ENCODE measurements around the gene PSMB7. TPM values are rescaled to one million over a fixed set of nuclear protein-coding genes. Genes with fewer than 3 reads are reported as not detected.

The PSMB7 gene
- total RNA-seq, 2 donors from 2014 or later, result 91.4 to 149 TPM

GRCh38 chr9:124303762-124304161, 111.5 kb downstream of the PSMB7 start:
- peaks cover 0 to 8% of the 10 kb centered on the region in 2 donors for H3K4me1 ChIP-seq (ENCODE audit: control insufficient read depth in 1 of 2, low read depth in 2 of 2)
- no peak overlapping the region for H3K27ac ChIP-seq
- TF ChIP-seq, protein P1, sequence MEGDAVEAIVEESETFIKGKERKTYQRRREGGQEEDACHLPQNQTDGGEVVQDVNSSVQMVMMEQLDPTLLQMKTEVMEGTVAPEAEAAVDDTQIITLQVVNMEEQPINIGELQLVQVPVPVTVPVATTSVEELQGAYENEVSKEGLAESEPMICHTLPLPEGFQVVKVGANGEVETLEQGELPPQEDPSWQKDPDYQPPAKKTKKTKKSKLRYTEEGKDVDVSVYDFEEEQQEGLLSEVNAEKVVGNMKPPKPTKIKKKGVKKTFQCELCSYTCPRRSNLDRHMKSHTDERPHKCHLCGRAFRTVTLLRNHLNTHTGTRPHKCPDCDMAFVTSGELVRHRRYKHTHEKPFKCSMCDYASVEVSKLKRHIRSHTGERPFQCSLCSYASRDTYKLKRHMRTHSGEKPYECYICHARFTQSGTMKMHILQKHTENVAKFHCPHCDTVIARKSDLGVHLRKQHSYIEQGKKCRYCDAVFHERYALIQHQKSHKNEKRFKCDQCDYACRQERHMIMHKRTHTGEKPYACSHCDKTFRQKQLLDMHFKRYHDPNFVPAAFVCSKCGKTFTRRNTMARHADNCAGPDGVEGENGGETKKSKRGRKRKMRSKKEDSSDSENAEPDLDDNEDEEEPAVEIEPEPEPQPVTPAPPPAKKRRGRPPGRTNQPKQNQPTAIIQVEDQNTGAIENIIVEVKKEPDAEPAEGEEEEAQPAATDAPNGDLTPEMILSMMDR (IDR thresholded peaks at IDR 0.05), result no peak
- H3K9me3 ChIP-seq, result no peaks in the 10 kb centered on the region
- DNase-seq (ENCODE audit: low spot score) (no peak), ATAC-seq (ENCODE audit: insufficient number of reproducible peaks, low FRiP score, low read depth) (no peak)
- H3K27me3 ChIP-seq (replicated peaks; ENCODE audit: insufficient read depth), result no peaks in the 10 kb centered on the region
- H3K4me3 ChIP-seq, result no peak overlapping the region
- H3K36me3 ChIP-seq, result peaks cover 6% of the 10 kb centered on the region

Other genes starting within 250 kb of the PSMB7 start
- 10 to 100 TPM; 24.0 to 43.6 TPM for gene NEK6, start 157.5 kb downstream of the PSMB7 start, total RNA-seq
- gene ADGRD2, start 35.0 kb upstream of the PSMB7 start, total RNA-seq, result not detected
- not detected for gene NR5A1, start 92.0 kb upstream of the PSMB7 start, total RNA-seq

Measured in thoracic aorta (tissue), 2 donors.